ENCODE measurements around the gene HPD.

Gene HPD

GRCh38 chr12:121810833-121811433 lies 47.7 kb downstream of the HPD start:
- no peak for DNase-seq (ENCODE audit: low read depth)

DNA sequence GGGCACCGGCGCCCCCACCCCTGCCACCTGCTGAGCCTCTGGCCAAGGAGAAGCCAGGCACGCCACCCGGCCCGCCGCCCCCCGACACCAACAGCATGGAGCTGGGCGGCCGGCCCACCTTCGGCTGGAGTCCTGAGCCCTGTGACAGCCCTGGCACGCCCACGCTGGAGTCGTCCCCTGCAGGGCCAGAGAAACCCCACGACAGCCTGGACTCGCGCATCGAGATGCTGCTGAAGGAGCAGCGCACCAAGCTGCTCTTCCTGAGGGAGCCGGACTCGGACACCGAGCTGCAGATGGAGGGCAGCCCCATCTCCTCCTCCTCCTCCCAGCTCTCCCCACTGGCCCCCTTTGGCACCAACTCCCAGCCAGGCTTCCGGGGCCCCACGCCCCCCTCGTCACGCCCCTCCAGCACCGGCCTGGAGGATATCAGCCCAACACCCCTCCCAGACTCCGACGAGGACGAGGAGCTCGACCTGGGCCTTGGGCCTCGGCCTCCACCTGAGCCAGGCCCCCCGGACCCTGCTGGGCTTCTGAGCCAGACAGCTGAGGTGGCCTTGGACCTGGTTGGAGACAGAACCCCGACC lies 48.3 kb downstream of the HPD start:
- DNase-seq (ENCODE audit: low read depth), result no peak

DNA sequence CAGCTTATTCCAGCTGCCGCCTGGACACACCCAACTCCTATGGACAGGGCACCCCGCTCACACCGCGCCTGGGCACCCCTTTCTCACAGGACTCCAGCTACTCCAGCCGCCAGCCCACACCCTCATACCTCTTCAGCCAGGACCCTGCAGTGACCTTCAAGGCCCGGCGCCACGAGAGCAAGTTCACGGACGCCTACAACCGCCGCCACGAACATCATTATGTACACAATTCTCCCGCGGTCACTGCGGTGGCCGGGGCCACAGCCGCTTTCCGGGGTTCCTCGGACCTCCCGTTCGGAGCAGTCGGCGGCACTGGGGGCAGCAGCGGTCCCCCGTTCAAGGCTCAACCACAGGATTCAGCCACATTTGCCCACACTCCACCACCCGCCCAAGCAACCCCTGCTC lies 48.9 kb downstream of the HPD start:
- no peak for DNase-seq (ENCODE audit: low read depth)

DNA sequence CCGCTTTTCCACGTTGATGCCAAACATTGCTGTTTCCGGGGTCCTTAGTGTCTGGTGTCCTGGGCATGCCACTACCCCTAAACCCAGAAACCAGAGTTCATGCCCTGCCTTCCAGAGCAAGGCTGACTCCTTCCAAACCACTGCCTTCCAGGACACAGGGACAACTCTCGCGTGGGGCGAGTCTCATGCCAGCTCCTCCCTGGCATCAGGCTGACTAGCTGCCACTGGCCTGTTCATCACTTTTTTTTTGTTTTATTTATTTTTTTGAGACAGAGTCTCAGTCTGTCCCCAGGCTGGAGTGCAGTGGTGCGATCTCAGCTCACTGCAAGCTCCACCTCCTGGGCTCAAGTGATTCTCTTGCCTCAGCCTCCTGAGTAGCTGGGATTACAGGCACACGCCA lies 50.0 kb downstream of the HPD start:
- no peak for DNase-seq (ENCODE audit: low read depth)

GRCh38 chr12:121807642-121808347 lies 50.9 kb downstream of the HPD start:
- DNase-seq (ENCODE audit: low read depth), result no peak

- DNase-seq (ENCODE audit: low read depth), result no peak
Measured at GRCh38 chr12:121806546-121807423, 51.9 kb downstream of the HPD start.

- no peak for DNase-seq (ENCODE audit: low read depth)
Measured at GRCh38 chr12:121806009-121806545, 52.6 kb downstream of the HPD start.

- peak; percentile 30 for DNase-seq (ENCODE audit: low read depth)
Measured at GRCh38 chr12:121805171-121806008, 53.3 kb downstream of the HPD start.

DNA sequence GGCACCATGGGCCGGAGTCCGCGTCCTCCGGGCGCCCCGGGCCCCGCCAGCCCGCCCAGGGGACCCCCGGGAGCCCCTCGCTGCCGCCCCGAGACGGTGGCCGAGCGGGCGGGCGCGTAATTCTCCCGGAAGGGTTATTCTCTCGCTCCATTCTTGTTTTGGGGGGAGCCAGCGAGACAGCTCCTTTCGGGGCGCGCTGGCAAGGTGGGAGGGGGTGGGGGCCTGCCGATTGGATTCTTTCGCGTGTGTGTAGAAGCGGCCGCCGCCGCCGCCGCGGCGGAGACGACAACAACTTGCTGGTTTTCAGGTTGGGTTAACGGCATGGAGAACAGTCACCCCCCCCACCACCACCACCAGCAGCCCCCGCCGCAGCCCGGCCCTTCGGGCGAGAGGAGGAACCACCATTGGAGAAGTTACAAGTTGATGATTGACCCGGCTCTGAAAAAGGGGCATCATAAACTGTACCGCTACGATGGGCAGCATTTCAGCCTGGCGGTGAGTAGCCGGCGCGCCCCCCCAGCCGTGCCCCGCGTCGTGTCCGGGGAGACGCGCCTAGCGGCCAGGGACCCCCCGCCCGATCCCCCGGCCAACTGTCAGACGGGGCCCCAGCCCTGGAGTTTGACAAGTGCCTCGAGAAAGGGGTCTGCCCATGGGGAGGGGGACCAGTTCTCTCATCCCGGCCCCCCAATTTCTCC lies 54.1 kb downstream of the HPD start:
- DNase-seq (ENCODE audit: low read depth), result no peak

DNA sequence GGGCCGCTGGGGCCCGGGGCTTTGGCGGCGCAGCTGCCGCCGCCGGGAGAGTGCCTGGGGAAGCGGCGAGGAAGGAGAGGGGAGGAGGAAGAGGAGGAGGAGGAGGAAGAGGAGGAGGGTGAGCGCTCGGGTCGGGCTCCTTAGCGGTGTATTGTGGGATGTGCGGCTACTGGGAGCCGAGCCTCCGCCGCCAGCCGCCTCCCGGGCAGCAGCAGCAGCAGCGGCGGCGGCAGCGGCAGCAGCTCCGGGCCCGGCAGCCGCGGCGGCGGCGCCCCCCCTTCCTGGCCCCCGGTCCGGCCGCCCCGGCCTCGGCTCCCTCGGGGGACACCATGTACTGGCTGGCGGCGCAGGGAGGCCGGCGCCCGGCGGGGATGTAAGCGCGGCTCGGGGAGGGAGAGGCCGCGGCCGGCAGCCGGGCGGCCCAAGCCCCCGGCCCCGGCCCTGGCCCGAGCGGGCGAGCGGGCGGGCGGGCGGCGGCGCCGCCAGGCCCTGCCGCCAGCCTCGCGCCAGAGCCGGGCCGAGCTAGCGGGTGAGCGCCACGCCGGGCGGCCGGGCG lies 54.7 kb downstream of the HPD start, which contains the start of gene SETD1B:
SETD1B (plus strand) TSS at position 149 of the 556 bp plus-strand sequence. CDS start 729 bp downstream, outside the sequence.
- DNase-seq (ENCODE audit: low read depth), result peak; percentile 73

DNA sequence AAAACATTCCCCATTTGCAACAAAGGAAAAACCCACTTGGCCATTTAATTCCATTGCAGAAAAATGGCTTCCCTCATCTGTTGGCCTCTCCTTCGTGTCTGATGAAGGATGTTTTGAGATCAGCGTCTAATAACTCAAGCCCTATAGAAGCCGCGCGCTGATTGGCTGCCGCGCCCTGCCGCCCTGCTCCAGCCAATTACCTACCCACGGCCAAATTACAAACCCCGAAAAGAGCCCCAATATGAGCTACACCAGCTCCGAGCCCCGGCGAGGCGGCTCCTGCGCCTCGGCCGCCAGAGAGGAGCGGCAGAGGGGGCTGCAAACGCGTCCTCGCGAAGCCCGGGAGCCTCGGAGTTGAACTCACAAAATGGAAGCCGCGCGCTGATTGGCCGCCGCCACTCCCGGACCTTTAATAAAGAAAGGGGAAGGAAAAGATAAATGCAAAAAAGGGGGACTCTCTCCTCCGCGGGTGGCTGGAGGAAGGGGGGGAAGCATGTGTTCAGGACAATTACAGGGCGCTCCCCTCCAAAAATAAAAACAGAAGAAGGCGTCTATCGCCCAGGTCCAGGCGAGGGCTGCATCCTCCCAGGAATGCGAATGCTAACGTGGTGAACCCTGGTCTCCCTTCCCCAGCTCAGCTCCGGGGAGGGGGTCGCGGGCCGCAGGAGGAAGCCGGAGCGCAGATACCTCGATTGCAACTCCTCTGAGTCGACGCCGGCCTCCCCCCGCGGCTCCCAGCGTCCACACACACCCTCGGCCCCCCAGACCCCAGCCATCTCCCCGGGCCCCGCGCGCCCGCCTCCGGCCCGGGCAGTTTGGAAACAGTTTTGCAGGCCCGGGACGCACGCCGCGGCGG lies 55.6 kb downstream of the HPD start:
- DNase-seq (ENCODE audit: low read depth), result peak; percentile 94

DNA sequence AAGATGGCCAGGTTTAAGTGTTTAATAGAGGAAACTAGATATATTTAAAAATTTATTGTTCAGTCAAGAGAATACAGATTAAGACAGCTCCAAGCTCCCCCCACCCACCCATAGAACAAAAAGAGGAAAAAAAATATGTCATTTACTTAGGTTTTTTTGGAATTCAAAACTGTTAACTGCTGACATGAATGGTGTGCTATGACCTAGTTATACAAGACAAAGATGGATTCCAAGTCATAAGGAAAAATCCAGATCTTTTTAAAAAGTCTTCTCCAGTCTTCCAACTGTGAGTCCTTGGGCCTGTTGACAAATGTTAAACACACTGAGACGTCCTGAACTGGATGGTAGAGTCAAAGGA lies 56.2 kb downstream of the HPD start:
- no peak for DNase-seq (ENCODE audit: low read depth)

GRCh38 chr12:121801595-121802484 lies 56.8 kb downstream of the HPD start:
- peak; percentile 35 for DNase-seq (ENCODE audit: low read depth)

DNA sequence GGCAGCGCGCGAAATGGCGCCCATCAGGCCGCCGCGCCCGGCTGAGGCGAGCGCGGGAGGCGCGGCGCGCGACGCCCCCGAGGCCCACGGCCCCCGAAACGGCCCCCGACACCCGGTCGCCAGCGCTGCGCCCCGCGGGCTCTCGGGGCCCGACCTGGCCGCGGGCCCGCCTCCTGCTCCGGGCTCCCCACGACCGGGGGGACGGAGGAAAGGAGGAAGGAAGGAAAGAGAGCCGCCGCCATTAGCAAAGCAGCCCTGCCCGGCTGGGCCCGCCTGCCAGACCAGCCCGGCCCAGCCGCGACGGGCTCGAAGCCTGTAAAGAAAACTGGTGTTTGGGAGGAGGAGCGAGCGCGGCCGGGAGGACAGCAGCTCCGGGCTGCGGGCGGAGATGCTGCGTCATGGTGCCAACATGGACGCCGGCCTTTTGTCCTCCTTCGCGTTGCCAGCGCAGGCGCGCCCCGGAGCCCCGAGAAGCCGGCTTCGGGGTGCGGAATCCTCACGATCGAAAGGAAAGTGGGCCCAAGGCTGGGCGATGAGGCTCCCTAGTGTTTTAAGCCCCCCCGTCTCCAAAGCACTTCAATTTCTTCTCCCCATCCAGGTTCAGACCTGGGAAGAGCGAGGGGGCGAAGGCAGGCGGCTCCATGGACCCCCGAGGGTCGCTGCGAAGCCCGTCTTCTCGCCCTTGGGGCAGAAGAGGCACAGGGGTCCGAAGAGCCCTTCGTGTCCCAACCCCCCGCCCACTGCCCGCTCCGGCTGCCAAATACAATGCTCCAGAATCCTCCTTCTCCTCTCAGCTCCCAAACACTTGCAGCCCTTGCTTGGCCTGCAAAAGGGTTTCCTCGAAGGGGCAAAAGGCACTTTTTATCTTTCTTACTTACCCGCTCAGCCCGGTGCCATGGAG lies 57.7 kb downstream of the HPD start:
- peak; percentile 77 for DNase-seq (ENCODE audit: low read depth)

GRCh38 chr12:121799842-121800693 lies 58.6 kb downstream of the HPD start:
- DNase-seq (ENCODE audit: low read depth), result peak; percentile 86

GRCh38 chr12:121799156-121799841 lies 59.4 kb downstream of the HPD start:
- peak; percentile 88 for DNase-seq (ENCODE audit: low read depth)

Measured in amniotic epithelial cell (primary cell).